Sigmoid colon (tissue), 7 donors: ENCODE data around the gene ZIC5. TPM values are rescaled to one million over a fixed set of nuclear protein-coding genes. Genes with fewer than 3 reads are reported as not detected.

Experiments
- DNase-seq: peaks from one replicate; pipeline ENCODE4 v3.0.0-alpha.2; 2019
- H3K27ac ChIP-seq, 4 donors: fragments of 200-600 bp; sonication (generic); one replicate each; pipeline ENCODE4 v1.5.1; 2016 to 2019; ENCODE audit warnings: mild to moderate bottlenecking in 1 of 4
- H3K27me3 ChIP-seq, 3 donors: fragments of 200-600 bp; sonication (generic); one replicate each; pipeline ENCODE4 v1.5.1; 2019; ENCODE audit warnings: mild to moderate bottlenecking in 1 of 3
- H3K36me3 ChIP-seq, 4 donors: fragments of 200-600 bp; sonication (generic); one replicate each; pipeline ENCODE4 v1.5.1; 2016 to 2019
- H3K4me1 ChIP-seq, 4 donors: fragments of 200-600 bp; sonication (generic); one replicate each; pipeline ENCODE4 v1.5.1; 2017 to 2019
- H3K4me3 ChIP-seq, 4 donors: fragments of 200-600 bp; sonication (generic); one replicate each; pipeline ENCODE4 v1.5.1; 2017 to 2019; ENCODE audit warnings: mild to moderate bottlenecking in 2 of 4, moderate library complexity in 1 of 4
- H3K9me3 ChIP-seq, 4 donors: fragments of 200-600 bp in 3 of 4; sonication (generic) in 3 of 4; one replicate each; pipeline versions ENCODE4 v1.5.1 to v1.6.1; 2013 to 2019
- CTCF ChIP-seq, 4 experiments: fragments of 450-650 bp in 3 of 4; fragments of 200-600 bp in 1 of 4; IDR thresholded peaks; one replicate each; pipeline ENCODE4 v1.5.1; 2016 to 2019; ENCODE audit warnings: antibody characterized with exemption in 4 of 4, mild to moderate bottlenecking in 3 of 4, moderate library complexity in 2 of 4
- EP300 ChIP-seq, 4 donors: sonication (generic); formaldehyde crosslinking; IDR thresholded peaks; one replicate each; pipeline ENCODE4 v1.6.1; 2017; ENCODE audit warnings: antibody characterized with exemption in 4 of 4
- POLR2A ChIP-seq, 2 donors: fragments of 450-650 bp; IDR thresholded peaks; one replicate each; pipeline ENCODE4 v1.6.1; 2016; ENCODE audit warnings: antibody characterized with exemption in 2 of 2, mild to moderate bottlenecking in 2 of 2, moderate library complexity in 2 of 2
- POLR2AphosphoS5 ChIP-seq, 4 donors: sonication (generic); formaldehyde crosslinking; IDR thresholded peaks; one replicate each; pipeline ENCODE4 v1.6.1; 2017; ENCODE audit warnings: antibody characterized with exemption in 4 of 4
- WGBS, 2 donors: extraction: QIAGEN DNeasy Blood & Tissue Kit; methylation state at CpG; one replicate each; pipeline ENCODE4 v1.1.7; 2013; 5-methylcytosine and 5-hydroxymethylcytosine counted together
- intact Hi-C: fragments of 100-400 bp; cut with DNase I; formaldehyde crosslinking; loops from one replicate; pipeline ENCODE4 v1.15.1; 2023
- polyA plus RNA-seq, 3 donors: library from polyadenylated mRNA; stranded (reverse); fragments of 200-250 nt; gene quantifications; one replicate each; pipeline ENCODE4 v1.2.3, GENCODE V29; 2013
- total RNA-seq, 4 donors: library from RNA; depleted of rRNA; stranded (reverse); fragments of >200 nt; gene quantifications; one replicate each; pipeline ENCODE4 v1.1.0, GENCODE V29; 2016
- donor health status: healthy with polysubstance abuse.
- donor health status: Bipolar disorder and iron deficiency.
- donor health status: healthy.

ZIC5 gene
- total and polyA plus RNA-seq, 7 donors, result not detected

GRCh38 chr13:99944606-99945005 lies 27.0 kb downstream of the ZIC5 start:
- peaks cover 0 to 60% (median 13%) of the 10 kb centered on the region in 3 donors for H3K27me3 ChIP-seq
- intact Hi-C loops, result no loop called here

GRCh38 chr13:99944102-99944501 lies 27.5 kb downstream of the ZIC5 start:
- WGBS, 2 donors, result 83 to 86% methylated on average over 7 of the region's 7 CpGs
- intact Hi-C loops, result no loop called here
- DNase-seq, result no peak
- no peak overlapping the region for H3K27ac ChIP-seq
- H3K4me3 ChIP-seq, result no peak overlapping the region
- no peaks in the 10 kb centered on the region for H3K9me3 ChIP-seq
- no peaks in the 10 kb centered on the region for H3K36me3 ChIP-seq
- no peak for TF ChIP-seq POLR2AphosphoS5 (IDR thresholded peaks at IDR 0.05)
- TF ChIP-seq POLR2A (IDR thresholded peaks at IDR 0.05), result no peak
- TF ChIP-seq EP300 (IDR thresholded peaks at IDR 0.05), result no peak
- TF ChIP-seq CTCF (IDR thresholded peaks at IDR 0.05), result no peak
- no peaks in the 10 kb centered on the region for H3K4me1 ChIP-seq
- peaks cover 0 to 56% (median 13%) of the 10 kb centered on the region in 3 donors for H3K27me3 ChIP-seq

More at GRCh38 chr13:99944606-99945005, 27.0 kb downstream of the ZIC5 start:
- no peaks in the 10 kb centered on the region for H3K9me3 ChIP-seq
- DNase-seq, result no peak
- no peaks in the 10 kb centered on the region for H3K36me3 ChIP-seq
- no peaks in the 10 kb centered on the region for H3K4me1 ChIP-seq
- no peak overlapping the region for H3K27ac ChIP-seq
- H3K4me3 ChIP-seq, result no peak overlapping the region
- WGBS, 2 donors, result 92% methylated on average over 6 of the region's 6 CpGs
- no peak for TF ChIP-seq CTCF (IDR thresholded peaks at IDR 0.05)
- no peak for TF ChIP-seq POLR2AphosphoS5 (IDR thresholded peaks at IDR 0.05)
- TF ChIP-seq POLR2A (IDR thresholded peaks at IDR 0.05), result no peak
- TF ChIP-seq EP300 (IDR thresholded peaks at IDR 0.05), result no peak

- no peaks in the 10 kb centered on the region for H3K36me3 ChIP-seq
- no peak for DNase-seq
- peaks cover 0 to 51% (median 13%) of the 10 kb centered on the region in 3 donors for H3K27me3 ChIP-seq
- no peak overlapping the region for H3K27ac ChIP-seq
- no peaks in the 10 kb centered on the region for H3K4me1 ChIP-seq
- no peaks in the 10 kb centered on the region for H3K9me3 ChIP-seq
- no peak overlapping the region for H3K4me3 ChIP-seq
- no peak for TF ChIP-seq CTCF (IDR thresholded peaks at IDR 0.05)
- 73 to 85% methylated on average over 4 of the region's 4 CpGs for WGBS, 2 donors
- intact Hi-C loops, result no loop called here
Observed at GRCh38 chr13:99941911-99942310, 29.7 kb downstream of the ZIC5 start.

- Histone ChIP-seq H3K4me3 (no peak overlapping the region), H3K27ac (no peak overlapping the region), H3K36me3 (no peaks in the 10 kb centered on the region), H3K4me1 (no peaks in the 10 kb centered on the region), H3K9me3 (no peaks in the 10 kb centered on the region), H3K27me3 (peaks cover 0 to 42% (median 13%) of the 10 kb centered on the region in 3 donors)
- 16 to 60% methylated on average over 7 of the region's 7 CpGs for WGBS, 2 donors
- no peak for DNase-seq
- intact Hi-C loops, result no loop called here
- TF ChIP-seq EP300 (IDR thresholded peaks at IDR 0.05) (no peak), POLR2AphosphoS5 (IDR thresholded peaks at IDR 0.05) (no peak), POLR2A (IDR thresholded peaks at IDR 0.05) (no peak), CTCF (IDR thresholded peaks at IDR 0.05) (no peak)
Observed at GRCh38 chr13:99941086-99941485, 30.5 kb downstream of the ZIC5 start.

GRCh38 chr13:99938635-99939034 lies 32.9 kb downstream of the ZIC5 start:
- no peak overlapping the region for H3K4me3 ChIP-seq
- peaks cover 0 to 41% (median 9%) of the 10 kb centered on the region in 3 donors for H3K27me3 ChIP-seq
- H3K4me1 ChIP-seq, result no peaks in the 10 kb centered on the region
- WGBS, 2 donors, result 77 to 89% methylated on average over 7 of the region's 7 CpGs
- no peak for DNase-seq
- H3K9me3 ChIP-seq, result no peaks in the 10 kb centered on the region
- H3K36me3 ChIP-seq, result no peaks in the 10 kb centered on the region
- intact Hi-C loops, result no loop called here
- TF ChIP-seq POLR2AphosphoS5 (IDR thresholded peaks at IDR 0.05) (no peak), CTCF (IDR thresholded peaks at IDR 0.05) (no peak), EP300 (IDR thresholded peaks at IDR 0.05) (no peak), POLR2A (IDR thresholded peaks at IDR 0.05) (no peak)
- no peak overlapping the region for H3K27ac ChIP-seq
